Measurements from ENCODE around the gene RPL19. TPM values are rescaled to one million over a fixed set of nuclear protein-coding genes. Genes with fewer than 3 reads are reported as not detected.

Gene RPL19
- total RNA-seq, 2 donors from 2014 or later, result 1,376 to 1,435 TPM

Other genes with a start within 250 kb of the RPL19 start
- not detected for gene FBXO47, start 232.9 kb upstream of the RPL19 start, total RNA-seq
- 1 to 10 TPM; 2.3 to 5.0 TPM for gene PLXDC1, start 48.6 kb upstream of the RPL19 start, total RNA-seq
- gene ARL5C, start 34.1 kb upstream of the RPL19 start, total RNA-seq, result under 1 TPM in 1 of 2 donors, not detected in 1; 0.56 TPM
- gene CACNB1, start 2.6 kb upstream of the RPL19 start, total RNA-seq, result 10 to 100 TPM; 12.7 to 16.1 TPM
- gene STAC2, start 25.7 kb downstream of the RPL19 start, total RNA-seq, result under 1 TPM in 1 of 2 donors, not detected in 1; 0.17 TPM
- gene FBXL20, start 201.3 kb downstream of the RPL19 start, total RNA-seq, result 10 to 100 TPM; 11.4 to 21.4 TPM

Measured in left colon (tissue), 2 donors.